Measurements from ENCODE around the gene NXPE4.

Gene NXPE4

GRCh38 chr11:114559425-114560310 is 35.9 kb downstream of the NXPE4 start, which contains the start of gene NXPE1:
NXPE1 (minus strand) TSS chr11:114559881; CDS start chr11:114551201, 8,680 bp downstream.
- no peak for DNase-seq (ENCODE audit: low read depth in 2 of 2)

- no peak for DNase-seq (ENCODE audit: low read depth in 2 of 2)
Measured at GRCh38 chr11:114556135-114556534, 39.5 kb downstream of the NXPE4 start.

DNA sequence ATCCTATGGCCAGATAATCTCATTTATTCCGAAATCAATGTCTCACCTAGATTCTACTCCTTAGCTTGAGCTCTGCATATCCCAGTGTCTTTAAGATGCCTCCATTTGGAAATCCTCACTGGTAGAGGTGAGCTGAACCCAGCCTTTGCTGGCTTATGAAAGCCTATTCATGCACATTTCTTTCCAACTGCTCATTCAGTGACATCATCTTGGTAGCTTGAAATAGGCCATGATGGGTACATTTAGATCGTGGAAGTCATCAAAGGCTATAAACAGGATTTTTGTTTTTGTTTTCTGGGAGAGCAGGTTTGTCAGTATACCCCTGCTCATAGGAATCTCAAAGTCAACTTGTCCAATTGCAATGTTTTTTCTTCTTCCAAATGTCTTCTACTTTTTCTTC is 41.9 kb downstream of the NXPE4 start:
- DNase-seq (ENCODE audit: low read depth in 2 of 2), result no peak

- DNase-seq (ENCODE audit: low read depth in 2 of 2), result no peak
Measured at GRCh38 chr11:114551060-114551459, 44.5 kb downstream of the NXPE4 start.

DNA sequence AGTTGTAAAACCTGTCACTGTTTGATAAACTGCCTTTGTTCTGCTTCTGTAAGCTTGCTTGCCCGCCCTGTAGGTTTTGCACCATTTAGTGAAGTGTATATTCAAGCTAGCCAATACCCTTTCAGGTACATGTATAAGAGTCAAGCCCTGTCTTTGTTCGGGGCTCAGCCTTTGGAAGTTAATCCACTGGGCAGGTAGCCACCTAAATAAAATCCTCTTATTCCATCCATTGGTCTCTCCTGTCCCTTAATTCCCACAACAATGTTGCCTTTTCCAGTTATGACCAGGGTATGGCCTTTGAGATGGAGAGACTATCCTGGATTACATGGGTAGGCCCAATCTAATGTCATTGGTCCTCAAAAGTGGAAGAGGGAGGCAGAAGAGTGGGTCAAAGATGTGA is 69.9 kb downstream of the NXPE4 start:
- DNase-seq (ENCODE audit: low read depth in 2 of 2), result no peak

- DNase-seq (ENCODE audit: low read depth in 2 of 2), result no peak
Measured at GRCh38 chr11:114524122-114524521, 71.5 kb downstream of the NXPE4 start.

DNA sequence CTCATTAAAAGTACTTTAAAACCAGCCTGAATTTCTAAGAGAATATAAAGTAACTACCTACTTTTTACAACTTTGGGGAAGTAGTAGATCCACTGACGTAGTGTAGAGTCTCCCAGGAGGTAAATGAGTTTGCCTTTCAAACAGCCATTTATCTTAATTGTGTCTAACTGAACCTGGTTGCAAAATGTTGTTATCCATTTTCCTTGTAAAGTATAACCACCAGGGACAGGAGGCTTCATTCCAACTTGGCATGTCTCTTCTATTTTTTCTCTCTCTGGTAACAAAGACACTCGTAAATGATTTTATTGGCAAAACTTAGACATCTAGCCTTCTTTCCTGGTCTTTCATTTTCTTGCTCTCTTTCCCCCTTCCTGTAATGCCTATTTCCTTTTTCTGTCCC is 72.8 kb downstream of the NXPE4 start:
- no peak for DNase-seq (ENCODE audit: low read depth in 2 of 2)

Data from activated CD4-positive, alpha-beta T cell treated with anti-CD3 and anti-CD28 coated beads for 24 hours (primary cell).